ENCODE data around the gene HENMT1. TPM values are rescaled to one million over a fixed set of nuclear protein-coding genes. Genes with fewer than 3 reads are reported as not detected.

Gene HENMT1
- total RNA-seq, 1 experiment from 2014 or later = not detected

DNA sequence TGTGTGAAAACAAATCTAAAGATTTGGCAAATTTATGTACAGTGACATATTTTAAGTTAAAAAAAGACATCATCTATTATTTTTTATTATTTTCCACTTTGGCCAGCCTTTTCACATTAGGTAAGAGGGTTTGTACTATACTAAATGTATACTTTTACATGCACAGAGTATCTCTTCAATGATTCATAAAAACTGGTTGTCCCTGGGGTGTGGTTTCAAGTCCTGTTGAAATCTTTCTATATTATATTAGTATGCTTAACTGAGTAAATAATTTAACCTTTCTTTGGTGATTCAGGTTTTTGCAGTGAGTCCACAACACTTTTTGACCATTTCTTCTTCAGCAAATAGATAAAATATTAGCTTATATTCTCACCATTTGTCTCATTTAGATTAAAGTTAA lies 55.3 kb downstream of the HENMT1 start:
- RAD21 ChIA-PET (ENCODE audit: low non-redundant PET in 1 of 2, low total read pairs in 2 of 2, uncharacterized antibody in 2 of 2, unreplicated experiment in 2 of 2) = no interaction called here
- POLR2A ChIA-PET = no interaction called here
- Histone ChIP-seq H2AFZ (ENCODE audit: low read depth, low read length, poor library complexity, severe bottlenecking) (no peak overlapping the region), H3K9ac (ENCODE audit: low read length) (no peak overlapping the region), H3K27me3 (ENCODE audit: insufficient read depth, low read length) (no peaks in the 10 kb centered on the region), H3K4me1 (ENCODE audit: control insufficient read depth in 1 of 2, insufficient read depth in 2 of 2, low read length in 2 of 2) (no peaks in the 10 kb centered on the region), H4K20me1 (ENCODE audit: insufficient read depth) (no peaks in the 10 kb centered on the region), H3K27ac (ENCODE audit: low read depth, low read length) (no peak overlapping the region), H3K4me3 (replicated peaks in 1 of 2; ENCODE audit: low read depth in 1 of 2, low read length in 2 of 2) (no peak overlapping the region), H3K36me3 (ENCODE audit: control insufficient read depth in 1 of 2, insufficient read depth in 2 of 2, low read length in 2 of 2) (no peaks in the 10 kb centered on the region), H3K9me2 (ENCODE audit: insufficient read depth) (no peaks in the 10 kb centered on the region), H3K4me2 (ENCODE audit: low read length) (no peak overlapping the region), H3K79me2 (ENCODE audit: insufficient read depth, low read length) (no peaks in the 10 kb centered on the region), H3K9me3 (ENCODE audit: control insufficient read depth in 1 of 2, insufficient read depth in 1 of 2, low read depth in 1 of 2, low read length in 2 of 2) (no peaks in the 10 kb centered on the region)
- BruUV-seq (replicated peaks) = no TSS peak
- ATAC-seq (no peak), DNase-seq (ENCODE audit: low read depth, low spot score) (no peak)
- CTCF ChIA-PET = no interaction called here
- intact Hi-C loops (cut with micrococcal nuclease) = no loop called here
- TF ChIP-seq, protein P1, sequence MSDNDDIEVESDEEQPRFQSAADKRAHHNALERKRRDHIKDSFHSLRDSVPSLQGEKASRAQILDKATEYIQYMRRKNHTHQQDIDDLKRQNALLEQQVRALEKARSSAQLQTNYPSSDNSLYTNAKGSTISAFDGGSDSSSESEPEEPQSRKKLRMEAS (IDR thresholded peaks at IDR 0.05) = no peak
- TF ChIP-seq SRF (IDR thresholded peaks at IDR 0.05; ENCODE audit: low read depth) (no peak), YY1 (IDR thresholded peaks at IDR 0.05; ENCODE audit: extremely low read depth, insufficient replicate concordance, low read depth, low read length) (no peak), POLR2AphosphoS5 (IDR thresholded peaks at IDR 0.05; ENCODE audit: low read depth, low read length) (no peak), ZNF274 (IDR thresholded peaks at IDR 0.05; ENCODE audit: low read depth, low read length) (no peak), EGR1 (IDR thresholded peaks at IDR 0.05; ENCODE audit: low read depth) (no peak), EZH2 (IDR thresholded peaks at IDR 0.05) (no peak), SP1 (IDR thresholded peaks at IDR 0.05; ENCODE audit: low read depth) (no peak), EZH2phosphoT487 (IDR thresholded peaks at IDR 0.05; ENCODE audit: borderline replicate concordance) (no peak), RAD21 (IDR thresholded peaks at IDR 0.05; ENCODE audit: low read depth) (no peak), SIN3A (IDR thresholded peaks at IDR 0.05; ENCODE audit: low read depth) (no peak)
- TF ChIP-seq, protein P2, sequence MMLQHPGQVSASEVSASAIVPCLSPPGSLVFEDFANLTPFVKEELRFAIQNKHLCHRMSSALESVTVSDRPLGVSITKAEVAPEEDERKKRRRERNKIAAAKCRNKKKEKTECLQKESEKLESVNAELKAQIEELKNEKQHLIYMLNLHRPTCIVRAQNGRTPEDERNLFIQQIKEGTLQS (IDR thresholded peaks at IDR 0.05) = no peak
- TF ChIP-seq, protein P3, sequence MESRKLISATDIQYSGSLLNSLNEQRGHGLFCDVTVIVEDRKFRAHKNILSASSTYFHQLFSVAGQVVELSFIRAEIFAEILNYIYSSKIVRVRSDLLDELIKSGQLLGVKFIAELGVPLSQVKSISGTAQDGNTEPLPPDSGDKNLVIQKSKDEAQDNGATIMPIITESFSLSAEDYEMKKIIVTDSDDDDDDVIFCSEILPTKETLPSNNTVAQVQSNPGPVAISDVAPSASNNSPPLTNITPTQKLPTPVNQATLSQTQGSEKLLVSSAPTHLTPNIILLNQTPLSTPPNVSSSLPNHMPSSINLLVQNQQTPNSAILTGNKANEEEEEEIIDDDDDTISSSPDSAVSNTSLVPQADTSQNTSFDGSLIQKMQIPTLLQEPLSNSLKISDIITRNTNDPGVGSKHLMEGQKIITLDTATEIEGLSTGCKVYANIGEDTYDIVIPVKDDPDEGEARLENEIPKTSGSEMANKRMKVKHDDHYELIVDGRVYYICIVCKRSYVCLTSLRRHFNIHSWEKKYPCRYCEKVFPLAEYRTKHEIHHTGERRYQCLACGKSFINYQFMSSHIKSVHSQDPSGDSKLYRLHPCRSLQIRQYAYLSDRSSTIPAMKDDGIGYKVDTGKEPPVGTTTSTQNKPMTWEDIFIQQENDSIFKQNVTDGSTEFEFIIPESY (IDR thresholded peaks at IDR 0.05; ENCODE audit: extremely low read depth, insufficient replicate concordance, low read length) = no peak
